TTC549 (cell line): ENCODE measurements around the gene LRRC27.

Experiments
- FAIRE-seq: peaks from 2 replicates; lab custom pipeline; 2012; peaks lifted over from hg19 to GRCh38; lab: Jason Lieb, UNC

Gene LRRC27

GRCh38 chr10:132391676-132392020 is 59.7 kb downstream of the LRRC27 start:
- FAIRE-seq = no peak

- FAIRE-seq = no peak
Observed at GRCh38 chr10:132392184-132392800, 60.3 kb downstream of the LRRC27 start.

GRCh38 chr10:132392811-132393694 is 61.1 kb downstream of the LRRC27 start:
- FAIRE-seq = no peak

GRCh38 chr10:132393695-132394181 is 61.7 kb downstream of the LRRC27 start:
- no peak for FAIRE-seq

GRCh38 chr10:132394201-132394811 is 62.3 kb downstream of the LRRC27 start:
- FAIRE-seq = no peak

- FAIRE-seq = no peak
Observed at GRCh38 chr10:132394936-132395703, 63.1 kb downstream of the LRRC27 start.

- no peak for FAIRE-seq
Observed at GRCh38 chr10:132395704-132396493, 63.9 kb downstream of the LRRC27 start.

- FAIRE-seq = no peak
Observed at GRCh38 chr10:132396494-132397035, 64.6 kb downstream of the LRRC27 start.

GRCh38 chr10:132397036-132397541 is 65.1 kb downstream of the LRRC27 start, which contains the start of gene PWWP2B:
TSS of gene PWWP2B (plus strand) at chr10:132397200. CDS start at chr10:132397227, 27 bp downstream.
- no peak for FAIRE-seq

GRCh38 chr10:132397671-132398565 is 65.9 kb downstream of the LRRC27 start:
- FAIRE-seq = no peak

- FAIRE-seq = no peak
Observed at GRCh38 chr10:132398566-132398991, 66.6 kb downstream of the LRRC27 start.

GRCh38 chr10:132399117-132400035 is 67.4 kb downstream of the LRRC27 start:
- no peak for FAIRE-seq

- no peak for FAIRE-seq
Observed at GRCh38 chr10:132400041-132400546, 68.1 kb downstream of the LRRC27 start.

- FAIRE-seq = no peak
Observed at GRCh38 chr10:132400547-132401151, 68.7 kb downstream of the LRRC27 start.

- FAIRE-seq = no peak
Observed at GRCh38 chr10:132401401-132402118, 69.6 kb downstream of the LRRC27 start.

GRCh38 chr10:132402781-132403241 is 70.8 kb downstream of the LRRC27 start:
- FAIRE-seq = no peak

GRCh38 chr10:132403511-132404168 is 71.6 kb downstream of the LRRC27 start:
- FAIRE-seq = no peak
